ENCODE results near the gene HTR2B.
"Not testable (repeated sequence)": the region's sequence is repeated elsewhere in the genome, so short reads cannot be mapped to it uniquely, and the experiment has no call there.

Gene HTR2B

GRCh38 chr2:231069379-231070054 is 55.3 kb downstream of the HTR2B start:
- DNase-seq = no peak

GRCh38 chr2:231068525-231069222 is 56.2 kb downstream of the HTR2B start:
- no peak for DNase-seq

- DNase-seq = not testable (repeated sequence)
Observed at GRCh38 chr2:231067531-231067930, 57.3 kb downstream of the HTR2B start.

GRCh38 chr2:231065966-231066365 is 58.9 kb downstream of the HTR2B start:
- DNase-seq = no peak

- DNase-seq = no peak
Observed at GRCh38 chr2:231063347-231063746, 61.5 kb downstream of the HTR2B start.

GRCh38 chr2:231062776-231063175 is 62.1 kb downstream of the HTR2B start:
- no peak for DNase-seq

GRCh38 chr2:231059756-231060155 is 65.1 kb downstream of the HTR2B start:
- no peak for DNase-seq

- DNase-seq = no peak
Observed at GRCh38 chr2:231058761-231059550, 65.9 kb downstream of the HTR2B start.

All from NCI-H187 treated with DMSO at 0.1 percent for 48 hours (cell line).